Activated CD8-positive, alpha-beta memory T cell treated with anti-CD3 and anti-CD28 coated beads for 48 hours (primary cell): ENCODE results near the gene MRPL40.
A peak's percentile ranks its signal among the peaks of the same experiment; 100 is the strongest.

Source experiments
- DNase-seq, 3 experiments: peaks; one replicate each; pipeline ENCODE4 v3.0.0-alpha.2; 2020; ENCODE audit warnings: low read depth in 2 of 3, low spot score in 2 of 3

MRPL40 gene

DNA sequence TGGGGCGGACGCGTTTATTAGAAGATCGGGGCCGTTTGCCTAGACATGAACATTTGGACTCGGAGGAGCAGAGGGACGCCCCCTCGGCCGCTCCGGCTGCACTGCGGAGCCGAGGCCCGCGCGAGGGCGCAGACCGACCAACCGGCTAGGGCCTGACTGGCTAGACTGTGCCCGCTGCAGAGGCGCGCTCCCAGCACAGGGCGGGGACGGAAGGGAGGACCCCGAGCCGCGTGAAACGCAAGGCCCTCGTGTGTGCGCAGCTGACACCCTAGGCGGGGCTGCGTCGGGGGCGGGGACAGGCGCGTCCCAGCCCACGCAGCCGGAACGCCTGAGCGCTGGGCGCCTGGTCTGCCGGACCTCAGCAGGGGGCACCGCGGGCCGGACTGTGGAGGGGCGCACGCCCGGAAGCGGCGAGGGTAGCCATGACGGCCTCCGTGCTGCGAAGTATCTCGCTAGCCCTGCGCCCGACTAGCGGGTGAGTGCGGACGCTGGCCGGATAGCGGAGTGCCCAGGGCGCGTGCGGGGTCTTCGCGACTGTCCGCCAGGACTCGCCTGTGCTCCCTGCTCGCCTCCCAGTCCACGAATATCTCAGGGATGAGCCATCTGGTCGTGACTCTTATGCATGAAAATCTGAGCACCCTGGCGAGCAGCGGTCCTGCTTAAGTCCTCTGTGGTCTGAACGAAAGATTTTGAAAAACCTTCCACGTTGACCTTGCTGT is at the start of gene MRPL40:
TSS of gene MRPL40 (plus strand) at position 413 of the 719 bp plus-strand sequence. CDS start at position 423, 10 bp downstream.
- peak; percentile 76 to 85 (median 83) for DNase-seq

DNA sequence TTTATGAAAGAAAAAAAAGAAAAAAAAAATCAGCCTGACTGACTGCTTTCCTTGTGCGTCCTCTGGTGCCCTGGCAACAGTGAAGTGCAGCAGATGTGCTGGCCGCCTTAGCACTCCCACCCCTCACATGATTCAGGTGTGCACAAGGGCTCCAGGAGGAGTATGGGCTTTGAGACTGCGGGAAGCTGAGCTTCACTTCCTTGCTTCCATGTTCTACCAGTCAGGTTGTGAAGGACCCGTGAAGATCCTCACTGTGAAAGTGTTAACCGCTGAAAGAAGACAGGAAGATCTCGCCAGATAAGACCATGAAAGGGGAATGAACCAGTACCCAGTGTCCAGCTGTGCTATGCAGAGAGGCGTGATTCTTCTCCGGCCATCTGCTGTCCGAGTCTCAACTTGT is 49.1 kb upstream of the MRPL40 start:
- no peak for DNase-seq

DNA sequence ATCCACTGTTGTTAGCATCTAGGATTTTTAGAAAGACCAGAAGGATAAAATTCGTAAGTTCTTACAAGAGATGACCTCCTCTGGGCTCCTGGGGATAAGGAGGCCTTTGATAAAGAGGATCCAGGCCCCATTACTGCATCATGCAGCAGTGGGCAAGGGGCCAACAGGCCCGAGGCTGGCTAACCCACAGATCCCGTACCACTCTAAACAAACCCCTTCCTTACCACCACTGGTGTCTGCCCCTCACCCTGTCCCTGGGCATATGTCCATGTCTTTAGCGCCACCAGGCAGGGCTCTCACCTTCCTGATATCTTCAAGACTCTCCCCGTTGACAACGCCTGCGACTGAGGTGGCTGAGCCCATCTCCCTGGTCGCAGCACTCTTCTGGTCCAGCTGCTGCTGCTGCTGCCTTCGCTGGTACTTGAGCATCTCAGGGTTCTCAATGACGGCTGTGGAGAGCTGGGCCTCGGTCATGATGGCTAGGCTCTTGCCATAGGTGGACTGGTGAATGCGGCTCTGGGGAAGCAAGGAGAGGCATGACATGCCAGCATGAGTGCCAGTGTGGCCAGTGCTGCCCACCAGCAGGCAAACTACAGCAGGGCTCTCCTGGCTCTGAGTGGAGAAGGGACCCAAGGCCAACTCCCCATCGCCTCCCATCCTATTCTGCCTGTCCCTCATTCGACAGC is 47.0 kb upstream of the MRPL40 start:
- DNase-seq, result no peak

DNA sequence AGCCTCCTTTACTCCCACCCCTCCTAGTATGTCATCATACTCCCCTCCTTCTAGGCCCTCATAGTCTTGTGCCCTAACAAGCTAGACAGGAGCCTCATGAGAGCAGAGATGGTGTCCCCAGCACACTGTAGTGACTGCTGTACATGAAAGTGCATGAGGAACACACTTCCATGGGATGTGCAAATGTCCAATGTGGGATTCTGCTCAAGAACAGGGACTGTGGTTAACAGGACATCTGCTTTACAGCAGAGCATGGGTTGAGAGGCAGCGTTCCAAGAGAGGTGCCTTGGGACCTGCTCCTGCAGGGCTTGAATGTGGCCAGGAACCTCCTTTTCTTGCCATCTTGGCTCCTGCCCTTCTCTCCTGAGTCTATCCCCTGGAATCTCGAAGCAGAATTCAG is 46.1 kb upstream of the MRPL40 start:
- no peak for DNase-seq

DNA sequence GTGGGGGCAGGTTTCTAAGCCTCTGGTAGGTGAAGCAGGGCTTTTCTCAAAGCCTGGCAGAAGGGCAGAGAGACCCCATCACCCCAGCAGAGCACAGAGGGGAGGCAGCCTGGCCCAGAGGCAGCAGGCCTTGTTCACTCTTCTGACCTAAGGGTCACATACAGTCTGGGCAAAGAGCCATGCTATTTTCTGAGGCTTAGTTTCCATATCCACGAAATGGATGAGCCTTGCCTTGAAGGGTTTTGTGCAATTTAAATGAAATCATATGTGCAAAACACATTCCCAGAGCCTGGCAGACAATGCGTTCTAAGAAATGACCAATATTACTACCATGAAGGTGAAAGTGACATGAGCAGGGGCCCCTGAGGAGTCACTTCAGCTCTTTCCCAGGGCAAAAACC is 45.3 kb upstream of the MRPL40 start:
- no peak for DNase-seq

DNA sequence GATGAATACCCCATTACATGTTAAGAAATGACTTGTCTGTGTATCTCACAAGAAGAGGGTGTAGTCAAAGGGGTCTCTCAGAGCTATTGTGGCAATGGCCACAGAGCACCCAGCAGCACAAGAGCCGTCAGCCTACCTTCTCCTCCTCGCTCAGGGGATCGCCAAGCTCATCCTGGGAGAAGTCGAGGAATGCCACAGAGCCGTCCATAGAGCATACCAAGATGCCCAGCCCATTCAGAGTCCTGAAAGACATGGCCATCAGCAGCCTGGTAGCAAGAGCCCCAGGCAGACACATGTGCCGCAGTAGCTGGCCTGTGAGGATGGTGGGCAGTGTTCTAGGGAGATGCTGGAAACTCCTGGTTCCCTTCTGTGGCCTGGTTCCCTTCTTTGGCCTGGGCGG is 44.8 kb upstream of the MRPL40 start:
- no peak for DNase-seq

DNA sequence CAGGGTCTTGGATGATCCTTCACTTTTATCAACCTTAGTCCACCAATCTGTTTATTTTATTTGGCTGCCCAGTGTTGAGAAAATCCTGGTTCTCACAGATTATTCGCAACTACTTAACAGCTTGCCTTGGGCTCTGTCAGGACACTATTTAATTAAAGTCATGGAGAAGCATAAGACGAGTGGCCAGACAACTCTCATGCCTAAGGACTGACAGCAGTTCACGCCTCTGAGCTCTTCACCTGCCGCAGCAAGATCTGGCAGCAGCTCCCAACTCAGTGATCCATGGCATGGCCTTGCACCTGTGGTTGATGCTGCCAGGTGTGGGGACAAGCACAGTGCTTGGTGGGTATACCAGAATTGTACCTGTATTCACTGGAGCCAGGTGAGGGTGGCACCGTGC is 38.6 kb upstream of the MRPL40 start:
- DNase-seq, result no peak

DNA sequence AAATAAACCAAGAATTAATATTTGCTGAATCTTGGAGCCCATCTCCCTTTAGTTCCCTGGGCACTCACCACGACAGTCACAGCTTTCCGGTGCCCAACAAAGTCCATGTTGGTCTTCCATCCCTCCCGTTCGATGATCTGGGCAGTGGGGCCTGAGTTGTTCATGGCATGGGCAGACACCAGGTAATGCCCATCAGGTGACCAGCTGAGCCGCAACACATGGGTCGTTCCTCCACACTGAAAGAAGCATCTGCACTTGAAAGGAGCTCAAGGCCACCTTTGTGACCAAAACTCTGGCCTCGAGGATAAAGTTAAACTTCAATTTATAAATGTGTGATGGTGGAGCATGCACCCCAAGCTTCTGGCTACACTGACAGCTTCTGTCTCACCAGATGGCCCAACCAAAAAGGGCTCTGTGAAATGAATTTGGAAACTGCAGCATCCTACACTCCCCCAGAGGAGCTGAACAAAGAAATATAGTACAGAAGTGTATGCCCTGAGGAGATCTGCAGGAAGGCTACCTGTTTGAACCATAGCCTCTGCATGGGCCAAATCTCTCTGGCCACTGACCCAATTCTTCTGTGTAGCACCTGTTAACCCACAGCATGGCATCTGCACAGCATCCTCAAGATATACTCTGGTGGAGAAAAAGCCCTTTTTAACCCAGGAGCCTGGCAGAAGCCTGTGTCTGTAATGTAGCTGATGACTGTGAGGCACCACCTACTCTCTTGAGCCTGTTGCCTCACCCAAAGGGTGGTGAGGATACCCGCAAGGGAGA is 37.9 kb upstream of the MRPL40 start:
- DNase-seq, result no peak

DNA sequence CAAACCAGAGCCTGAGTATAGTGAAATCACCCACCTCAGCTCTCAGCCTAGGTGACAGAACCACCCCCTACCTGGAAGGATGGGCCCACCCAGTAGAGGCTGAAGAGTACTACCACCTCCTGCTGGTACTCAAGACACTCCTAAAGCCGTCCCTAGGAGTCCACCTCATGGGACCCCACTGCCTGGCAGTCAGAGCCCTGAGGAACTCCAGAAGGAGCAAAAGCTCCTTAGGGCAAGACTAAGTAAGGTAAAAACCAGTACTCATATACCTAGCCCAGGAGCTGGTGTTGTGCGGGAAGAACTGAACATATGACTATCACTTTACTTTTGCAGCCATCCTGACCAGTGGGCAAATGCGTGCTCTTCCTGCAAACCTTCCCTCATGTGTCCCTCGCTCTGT is 37.1 kb upstream of the MRPL40 start:
- no peak for DNase-seq

DNA sequence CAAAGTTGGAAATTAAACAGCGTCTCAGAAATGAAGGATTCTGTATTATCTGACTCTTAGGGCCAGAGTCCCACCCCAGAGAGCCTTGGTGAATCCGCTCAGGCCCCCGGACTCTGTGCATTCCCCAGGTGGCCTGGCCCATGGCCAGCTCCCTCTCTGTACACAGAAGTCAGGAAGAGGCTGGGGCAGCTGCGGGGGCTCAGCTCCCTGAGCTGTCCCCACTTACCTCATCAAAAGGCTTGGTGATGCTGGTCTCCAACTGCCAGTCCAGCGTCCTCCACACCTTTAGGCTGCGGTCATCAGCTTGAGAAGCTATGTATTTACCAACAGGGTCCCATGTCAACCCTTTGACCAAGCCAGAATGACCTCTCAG is 35.8 kb upstream of the MRPL40 start:
- no peak for DNase-seq

DNA sequence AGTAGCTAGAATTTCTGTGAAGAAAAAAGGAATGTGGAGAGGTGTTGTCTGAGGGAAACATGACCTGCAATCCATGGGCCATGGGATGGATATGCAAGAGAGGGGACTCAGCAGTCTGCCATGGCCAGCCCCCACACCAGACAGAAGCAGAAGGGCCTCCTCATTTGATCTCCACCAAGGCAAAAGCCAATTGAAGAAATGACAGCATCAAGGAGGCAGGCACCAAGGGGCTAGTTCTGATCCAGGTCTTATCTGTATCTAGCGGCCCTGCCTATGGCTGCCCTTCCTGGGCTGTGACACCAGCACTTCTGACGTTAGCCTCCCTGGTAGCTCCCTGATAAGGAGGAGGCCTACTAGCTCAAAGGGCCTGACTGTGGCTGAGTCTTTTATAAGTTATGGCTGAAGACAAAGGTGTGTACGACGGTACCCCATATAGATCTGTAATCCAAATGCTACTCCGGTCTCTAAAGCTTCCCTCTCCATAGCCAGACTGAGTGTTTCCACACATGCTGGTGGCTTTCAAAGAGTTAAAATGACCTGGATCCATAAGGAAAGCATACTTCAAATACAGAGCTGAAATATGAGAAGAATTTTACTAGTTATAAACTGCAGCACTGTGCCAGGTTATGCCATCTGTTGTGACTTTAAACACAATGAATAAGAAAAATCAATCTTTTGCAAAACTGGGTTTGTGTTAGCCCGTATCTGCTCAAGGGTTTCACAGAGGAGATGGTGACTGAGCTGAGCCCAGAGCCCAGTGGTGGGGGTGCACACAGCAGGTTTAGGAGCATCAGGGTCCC is 35.2 kb upstream of the MRPL40 start:
- DNase-seq, result no peak

DNA sequence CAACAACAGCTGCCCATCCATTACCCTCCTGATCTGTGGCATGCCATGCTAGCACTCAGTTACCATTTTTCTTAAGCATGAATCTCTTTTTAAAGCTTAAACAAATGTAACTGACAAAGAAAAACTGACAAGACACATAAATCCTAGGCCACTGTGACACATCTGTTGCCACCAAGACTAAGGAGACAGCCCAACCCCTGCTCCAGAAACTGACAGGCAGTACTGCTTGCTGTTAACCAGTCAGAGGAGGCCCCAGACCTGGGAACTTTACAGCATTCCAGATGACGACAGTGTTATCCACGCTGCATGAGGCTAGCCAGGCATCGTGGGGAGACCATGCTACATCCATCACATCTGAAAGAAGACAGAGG is 34.6 kb upstream of the MRPL40 start:
- DNase-seq, result no peak

DNA sequence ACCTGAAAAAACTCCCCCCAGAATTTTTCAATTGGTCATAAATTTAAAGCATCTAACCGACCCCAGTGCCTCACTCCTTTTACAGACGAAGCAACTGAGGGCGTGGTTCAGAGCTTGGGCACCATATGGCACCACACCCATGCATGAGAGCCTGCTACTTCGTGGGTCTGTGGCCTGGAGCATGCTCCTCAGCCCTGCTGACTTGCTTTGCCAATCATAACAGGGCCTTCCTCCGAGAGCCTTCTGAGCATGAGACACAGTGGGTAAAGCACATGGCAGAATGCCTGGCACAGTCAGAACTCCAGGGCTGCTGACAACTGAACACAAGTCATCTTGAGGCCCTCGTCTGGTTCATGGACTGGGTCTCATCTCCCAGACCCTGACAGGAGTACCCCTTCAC is 34.1 kb upstream of the MRPL40 start:
- DNase-seq, result no peak

DNA sequence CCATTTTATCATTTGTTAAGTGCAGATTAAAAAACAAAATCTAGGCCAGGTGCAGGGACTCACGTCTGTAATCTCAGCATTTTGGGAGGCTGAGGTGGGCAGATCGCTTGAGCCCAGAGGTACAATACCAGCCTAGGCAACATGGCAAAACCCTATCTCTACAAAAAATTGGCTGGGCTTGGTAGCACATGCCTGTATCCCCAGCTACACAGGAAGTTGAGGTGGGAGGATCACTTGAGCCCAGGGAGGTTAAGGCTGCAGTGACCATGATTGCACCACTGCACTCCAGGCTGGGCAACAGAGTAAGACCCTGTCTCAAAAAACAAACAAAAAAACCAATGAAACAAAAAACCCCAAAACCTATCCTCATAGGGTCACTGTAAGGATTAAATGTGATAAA is 33.7 kb upstream of the MRPL40 start:
- DNase-seq, result no peak

DNA sequence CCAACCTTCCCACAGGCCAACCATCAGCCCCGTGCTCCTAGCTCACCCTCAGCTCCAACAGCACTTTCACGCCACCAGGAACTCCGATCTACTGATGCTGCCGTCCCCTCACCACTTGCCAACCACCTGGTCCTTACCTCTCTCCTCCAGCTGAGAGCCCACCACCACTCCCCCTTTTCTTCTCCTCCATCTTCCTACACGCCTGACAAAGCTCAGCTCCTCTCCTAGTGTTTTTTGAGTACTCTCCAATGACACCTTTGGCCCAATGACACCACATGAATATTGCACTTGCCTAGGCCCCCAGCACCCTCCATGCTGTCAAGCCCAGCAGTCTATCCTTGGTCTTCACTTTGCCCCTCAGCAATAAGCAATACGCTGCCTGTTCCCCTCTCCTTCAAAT is 31.5 kb upstream of the MRPL40 start:
- no peak for DNase-seq

DNA sequence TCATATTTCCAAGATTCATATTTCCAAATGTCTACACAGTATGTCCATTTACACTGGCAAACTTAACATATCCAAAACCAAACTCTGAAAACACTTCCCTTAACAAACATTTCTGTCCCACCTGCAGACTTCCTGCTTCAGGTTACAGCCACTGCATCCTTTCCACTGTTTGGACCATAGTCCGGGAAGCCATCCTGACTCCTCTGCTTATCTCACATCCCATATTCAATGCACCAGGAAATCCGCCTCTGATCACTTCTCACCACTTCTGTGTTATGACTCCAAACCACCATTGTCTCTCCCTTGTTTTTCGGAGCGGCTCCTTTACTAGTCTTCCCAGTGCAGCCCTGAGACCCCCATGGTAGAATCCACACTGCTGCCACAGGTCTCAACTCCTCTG is 30.9 kb upstream of the MRPL40 start:
- DNase-seq, result no peak

DNA sequence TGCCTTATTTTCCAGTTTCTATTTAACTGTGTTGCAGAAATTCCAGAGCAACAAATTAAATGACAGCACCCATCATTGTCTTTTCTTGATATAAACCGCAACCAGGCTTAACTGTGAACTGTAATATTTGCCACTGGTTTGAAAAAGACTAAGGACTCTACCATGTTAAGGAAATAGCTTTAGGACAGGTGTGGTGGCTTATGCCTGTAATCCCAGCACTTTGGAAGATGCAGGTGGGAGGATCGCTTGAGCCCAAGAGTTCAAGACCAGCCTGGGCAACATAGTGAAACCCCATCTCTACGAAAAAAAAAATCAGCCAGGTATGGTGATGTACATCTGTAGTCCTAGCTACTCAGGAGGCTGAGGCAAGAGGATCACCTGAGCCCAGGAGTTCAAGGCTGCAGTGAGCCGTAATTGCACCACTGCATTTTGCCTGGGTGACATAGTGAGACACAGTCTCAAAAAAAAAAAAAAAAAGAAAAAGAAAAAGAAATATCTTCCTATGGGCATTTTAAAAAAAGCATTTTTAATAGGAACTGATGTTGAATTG is 29.6 kb upstream of the MRPL40 start:
- no peak for DNase-seq

DNA sequence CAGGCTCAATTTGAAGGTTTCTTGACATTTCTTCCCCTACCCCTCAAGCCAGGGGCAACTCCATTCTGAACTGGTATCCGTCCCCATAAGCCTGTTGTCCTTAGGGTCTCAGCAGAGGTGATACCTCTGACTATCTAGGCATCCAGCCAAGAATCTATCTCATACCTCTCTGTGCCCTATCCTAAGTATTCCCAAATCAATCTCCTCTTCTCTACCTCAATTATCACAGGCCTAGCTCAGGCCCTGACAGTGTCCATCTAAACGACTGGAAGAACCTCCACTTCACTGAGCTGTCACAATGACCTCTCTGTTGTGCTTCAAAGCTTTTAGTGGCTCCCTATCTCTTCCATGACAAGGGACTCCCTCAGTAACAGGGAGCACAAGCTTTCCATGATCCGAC is 27.7 kb upstream of the MRPL40 start:
- no peak for DNase-seq

DNA sequence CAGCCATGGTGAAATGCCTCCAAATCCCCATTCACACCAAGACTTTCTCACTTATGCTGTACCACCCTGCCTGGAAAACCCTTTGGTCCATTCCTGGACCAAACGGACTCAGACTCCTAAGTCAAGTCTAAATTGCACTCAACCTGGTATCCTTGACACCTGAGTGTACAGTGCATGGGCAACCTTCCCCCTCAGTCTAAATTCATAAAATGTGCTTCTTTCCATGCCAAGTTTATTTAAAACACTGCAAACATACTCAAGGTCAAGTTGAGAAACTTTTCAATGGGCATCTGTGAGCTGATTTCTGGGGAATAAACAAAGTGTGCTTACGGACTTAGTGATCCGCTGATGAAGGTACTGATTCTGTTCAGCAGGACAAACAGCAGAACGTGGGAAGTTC is 27.2 kb upstream of the MRPL40 start:
- DNase-seq, result no peak

DNA sequence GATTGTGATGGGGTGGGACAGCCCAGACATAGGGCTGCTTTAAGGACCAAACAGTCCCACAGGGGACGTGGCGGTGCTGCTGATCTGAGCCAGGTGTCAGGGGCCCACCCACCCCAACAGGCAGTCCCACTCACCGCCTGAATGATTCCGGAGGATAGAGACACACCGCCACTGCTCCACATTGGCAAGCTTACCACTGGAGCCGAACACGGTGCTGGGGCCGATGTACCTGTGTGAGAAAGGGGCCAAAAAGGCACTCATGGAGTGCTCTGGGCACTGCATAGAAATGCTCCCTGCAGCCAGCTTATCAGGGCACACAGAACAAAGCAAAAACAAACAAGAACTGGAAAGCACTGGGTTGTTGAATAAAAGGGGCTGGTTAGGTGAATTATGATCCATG is 26.7 kb upstream of the MRPL40 start:
- DNase-seq, result no peak

DNA sequence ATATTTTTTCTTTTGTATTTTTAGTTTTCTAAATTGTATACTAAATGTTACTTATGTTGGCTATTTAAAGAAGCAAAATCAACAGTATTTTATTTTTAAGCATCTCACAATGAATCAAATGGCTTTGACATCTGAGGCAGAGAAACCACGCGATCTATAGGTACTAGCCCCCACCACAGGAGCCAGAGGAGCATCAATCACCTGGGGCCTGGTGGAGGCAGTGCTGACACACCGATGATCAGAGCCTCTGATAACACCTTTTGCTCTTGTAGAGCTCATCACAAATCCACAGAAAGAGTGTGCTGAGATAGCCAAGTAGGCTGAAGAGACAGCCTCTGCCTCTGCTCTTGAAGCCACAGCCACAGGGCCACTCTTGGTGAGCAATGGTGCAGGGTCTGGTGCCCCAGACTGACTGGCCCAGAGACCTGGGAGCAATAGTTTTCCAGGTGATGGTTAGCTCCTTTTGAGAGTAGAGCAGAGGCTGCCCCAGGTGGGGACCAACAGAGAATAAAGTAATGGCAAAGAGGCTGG is 26.0 kb upstream of the MRPL40 start:
- no peak for DNase-seq
